ENCODE measurements around the gene NMT1. TPM values are rescaled to one million over a fixed set of nuclear protein-coding genes. Genes with fewer than 3 reads are reported as not detected.

NMT1 gene
- total and polyA plus RNA-seq, 2 of the 13 experiments (the other 11 are each of a cell fraction or from before 2014, with no cell fraction given) = 75.7 to 142 TPM

DNA sequence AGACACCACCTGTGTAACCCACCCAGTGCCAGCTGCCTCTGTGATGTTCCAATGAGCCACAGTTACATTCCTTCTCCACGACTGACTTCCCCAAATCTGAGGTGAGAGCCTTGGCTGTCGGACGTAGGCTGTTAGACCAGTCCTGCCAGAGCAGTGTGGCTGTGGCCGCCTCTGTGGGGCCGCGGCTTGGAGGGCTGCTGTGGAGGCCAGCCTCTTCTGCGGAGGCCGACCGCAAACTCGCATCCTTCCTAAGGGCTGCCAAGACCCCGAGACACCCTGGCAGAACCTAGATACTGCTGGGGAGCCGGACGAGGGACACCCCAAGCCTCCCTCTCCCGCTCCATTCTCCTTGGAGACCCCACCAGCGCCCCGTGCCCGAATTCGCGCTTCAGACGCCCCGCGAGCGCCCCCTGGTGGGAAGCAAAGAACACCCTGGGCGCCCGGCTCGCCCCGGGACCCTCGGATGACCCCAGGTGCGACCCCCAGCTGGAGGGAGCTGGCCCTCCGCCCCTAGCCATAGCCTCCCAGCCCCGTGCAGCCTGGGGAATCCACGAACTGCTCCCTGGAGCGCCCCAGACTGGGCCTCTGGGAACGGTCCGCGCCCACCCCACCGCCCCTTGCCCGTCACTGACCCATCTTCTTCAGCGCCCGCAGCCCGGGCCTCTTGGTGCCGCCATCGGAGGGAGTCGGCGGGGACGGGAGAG is 70.7 kb downstream of the NMT1 start (continued):
- TF ChIP-seq KLF16 (CRISPR knock-in tag; IDR thresholded peaks at IDR 0.05) = peak in 1 of 2 experiments; percentile 56; a peak in 1 of 4 replicates
- peak; percentile 70; the same call in 1 of the 2 replicates for TF ChIP-seq RXRA (CRISPR knock-in tag; IDR thresholded peaks at IDR 0.05)
- TF ChIP-seq KAT7 (CRISPR knock-in tag; IDR thresholded peaks at IDR 0.05; ENCODE audit: borderline replicate concordance) = peak; percentile 58; the same call in 1 of the 2 replicates
- TF ChIP-seq ZNF460 (CRISPR knock-in tag; IDR thresholded peaks at IDR 0.05; ENCODE audit: borderline replicate concordance) = peak; percentile 27; the same call in 1 of the 2 replicates
- TF ChIP-seq SRY (CRISPR knock-in tag; IDR thresholded peaks at IDR 0.05) = peak; percentile 54; the same call in 1 of the 2 replicates
- TF ChIP-seq RCOR2 (CRISPR knock-in tag; IDR thresholded peaks at IDR 0.05) = peak; percentile 67; the same call in 1 of the 2 replicates
- peak; percentile 43; the same call in 1 of the 2 replicates for TF ChIP-seq GATAD2A (CRISPR knock-in tag; IDR thresholded peaks at IDR 0.05)
- TF ChIP-seq SOX6 (IDR thresholded peaks at IDR 0.05) = no peak
- no peak; the same call in 1 of the 2 replicates for TF ChIP-seq SOX6 (CRISPR knock-in tag; IDR thresholded peaks at IDR 0.05)
- TF ChIP-seq TAF15 (IDR thresholded peaks at IDR 0.05; ENCODE audit: low read depth, low read length, poor library complexity, severe bottlenecking) = peak; percentile 74
- TF ChIP-seq ETV5 (CRISPR knock-in tag; IDR thresholded peaks at IDR 0.05; ENCODE audit: borderline replicate concordance) = 0 out of 2 replicates have a peak, but pooled peaks have one; percentile 5
- 0 out of 2 replicates have a peak, but pooled peaks have one; percentile 53 for TF ChIP-seq ZNF75D (CRISPR knock-in tag; IDR thresholded peaks at IDR 0.05; ENCODE audit: borderline replicate concordance)
- peak; percentile 55; the same call in 1 of the 2 replicates for TF ChIP-seq ADNP (CRISPR knock-in tag; IDR thresholded peaks at IDR 0.05)
- TF ChIP-seq RBFOX2 (IDR thresholded peaks at IDR 0.05; ENCODE audit: low read depth, low read length) = no peak; the same call in 1 of the 2 replicates
- TF ChIP-seq, protein P1, sequence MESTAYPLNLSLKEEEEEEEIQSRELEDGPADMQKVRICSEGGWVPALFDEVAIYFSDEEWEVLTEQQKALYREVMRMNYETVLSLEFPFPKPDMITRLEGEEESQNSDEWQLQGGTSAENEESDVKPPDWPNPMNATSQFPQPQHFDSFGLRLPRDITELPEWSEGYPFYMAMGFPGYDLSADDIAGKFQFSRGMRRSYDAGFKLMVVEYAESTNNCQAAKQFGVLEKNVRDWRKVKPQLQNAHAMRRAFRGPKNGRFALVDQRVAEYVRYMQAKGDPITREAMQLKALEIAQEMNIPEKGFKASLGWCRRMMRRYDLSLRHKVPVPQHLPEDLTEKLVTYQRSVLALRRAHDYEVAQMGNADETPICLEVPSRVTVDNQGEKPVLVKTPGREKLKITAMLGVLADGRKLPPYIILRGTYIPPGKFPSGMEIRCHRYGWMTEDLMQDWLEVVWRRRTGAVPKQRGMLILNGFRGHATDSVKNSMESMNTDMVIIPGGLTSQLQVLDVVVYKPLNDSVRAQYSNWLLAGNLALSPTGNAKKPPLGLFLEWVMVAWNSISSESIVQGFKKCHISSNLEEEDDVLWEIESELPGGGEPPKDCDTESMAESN (CRISPR knock-in tag; conservative IDR thresholded peaks at IDR 0.05) = 0 out of 2 replicates have a peak, but pooled peaks have one; percentile 57
- TF ChIP-seq ZNF292 (CRISPR knock-in tag; IDR thresholded peaks at IDR 0.05; ENCODE audit: borderline replicate concordance, low read depth) = 0 out of 2 replicates have a peak, but pooled peaks have one; percentile 62
- TF ChIP-seq GABPB1 (CRISPR knock-in tag; IDR thresholded peaks at IDR 0.05) = peak; percentile 26; the same call in 1 of the 2 replicates
- TF ChIP-seq ZBTB20 (CRISPR knock-in tag; IDR thresholded peaks at IDR 0.05; ENCODE audit: borderline replicate concordance, low read depth) = 0 out of 2 replicates have a peak, but pooled peaks have one; percentile 24
- TF ChIP-seq, protein P2, sequence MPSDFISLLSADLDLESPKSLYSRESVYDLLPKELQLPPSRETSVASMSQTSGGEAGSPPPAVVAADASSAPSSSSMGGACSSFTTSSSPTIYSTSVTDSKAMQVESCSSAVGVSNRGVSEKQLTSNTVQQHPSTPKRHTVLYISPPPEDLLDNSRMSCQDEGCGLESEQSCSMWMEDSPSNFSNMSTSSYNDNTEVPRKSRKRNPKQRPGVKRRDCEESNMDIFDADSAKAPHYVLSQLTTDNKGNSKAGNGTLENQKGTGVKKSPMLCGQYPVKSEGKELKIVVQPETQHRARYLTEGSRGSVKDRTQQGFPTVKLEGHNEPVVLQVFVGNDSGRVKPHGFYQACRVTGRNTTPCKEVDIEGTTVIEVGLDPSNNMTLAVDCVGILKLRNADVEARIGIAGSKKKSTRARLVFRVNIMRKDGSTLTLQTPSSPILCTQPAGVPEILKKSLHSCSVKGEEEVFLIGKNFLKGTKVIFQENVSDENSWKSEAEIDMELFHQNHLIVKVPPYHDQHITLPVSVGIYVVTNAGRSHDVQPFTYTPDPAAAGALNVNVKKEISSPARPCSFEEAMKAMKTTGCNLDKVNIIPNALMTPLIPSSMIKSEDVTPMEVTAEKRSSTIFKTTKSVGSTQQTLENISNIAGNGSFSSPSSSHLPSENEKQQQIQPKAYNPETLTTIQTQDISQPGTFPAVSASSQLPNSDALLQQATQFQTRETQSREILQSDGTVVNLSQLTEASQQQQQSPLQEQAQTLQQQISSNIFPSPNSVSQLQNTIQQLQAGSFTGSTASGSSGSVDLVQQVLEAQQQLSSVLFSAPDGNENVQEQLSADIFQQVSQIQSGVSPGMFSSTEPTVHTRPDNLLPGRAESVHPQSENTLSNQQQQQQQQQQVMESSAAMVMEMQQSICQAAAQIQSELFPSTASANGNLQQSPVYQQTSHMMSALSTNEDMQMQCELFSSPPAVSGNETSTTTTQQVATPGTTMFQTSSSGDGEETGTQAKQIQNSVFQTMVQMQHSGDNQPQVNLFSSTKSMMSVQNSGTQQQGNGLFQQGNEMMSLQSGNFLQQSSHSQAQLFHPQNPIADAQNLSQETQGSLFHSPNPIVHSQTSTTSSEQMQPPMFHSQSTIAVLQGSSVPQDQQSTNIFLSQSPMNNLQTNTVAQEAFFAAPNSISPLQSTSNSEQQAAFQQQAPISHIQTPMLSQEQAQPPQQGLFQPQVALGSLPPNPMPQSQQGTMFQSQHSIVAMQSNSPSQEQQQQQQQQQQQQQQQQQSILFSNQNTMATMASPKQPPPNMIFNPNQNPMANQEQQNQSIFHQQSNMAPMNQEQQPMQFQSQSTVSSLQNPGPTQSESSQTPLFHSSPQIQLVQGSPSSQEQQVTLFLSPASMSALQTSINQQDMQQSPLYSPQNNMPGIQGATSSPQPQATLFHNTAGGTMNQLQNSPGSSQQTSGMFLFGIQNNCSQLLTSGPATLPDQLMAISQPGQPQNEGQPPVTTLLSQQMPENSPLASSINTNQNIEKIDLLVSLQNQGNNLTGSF (CRISPR knock-in tag; IDR thresholded peaks at IDR 0.05) = 0 out of 2 replicates have a peak, but pooled peaks have one; percentile 14
- TF ChIP-seq HDAC6 (IDR thresholded peaks at IDR 0.05; ENCODE audit: low read depth, low read length) = no peak
- no peak for TF ChIP-seq MEF2D (CRISPR knock-in tag; IDR thresholded peaks at IDR 0.05)
- TF ChIP-seq SAP130 (CRISPR knock-in tag; IDR thresholded peaks at IDR 0.05; ENCODE audit: low read depth) = peak; percentile 40; the same call in 1 of the 2 replicates
- TF ChIP-seq AGO1 (IDR thresholded peaks at IDR 0.05; ENCODE audit: low read depth, low read length, poor library complexity, severe bottlenecking) = peak; percentile 66

Measured in HepG2 (cell line).